ENCODE measurements around the gene KDM5A.
"Not testable (repeated sequence)": the region's sequence is repeated elsewhere in the genome, so short reads cannot be mapped to it uniquely, and the experiment has no call there.

Gene KDM5A

DNA sequence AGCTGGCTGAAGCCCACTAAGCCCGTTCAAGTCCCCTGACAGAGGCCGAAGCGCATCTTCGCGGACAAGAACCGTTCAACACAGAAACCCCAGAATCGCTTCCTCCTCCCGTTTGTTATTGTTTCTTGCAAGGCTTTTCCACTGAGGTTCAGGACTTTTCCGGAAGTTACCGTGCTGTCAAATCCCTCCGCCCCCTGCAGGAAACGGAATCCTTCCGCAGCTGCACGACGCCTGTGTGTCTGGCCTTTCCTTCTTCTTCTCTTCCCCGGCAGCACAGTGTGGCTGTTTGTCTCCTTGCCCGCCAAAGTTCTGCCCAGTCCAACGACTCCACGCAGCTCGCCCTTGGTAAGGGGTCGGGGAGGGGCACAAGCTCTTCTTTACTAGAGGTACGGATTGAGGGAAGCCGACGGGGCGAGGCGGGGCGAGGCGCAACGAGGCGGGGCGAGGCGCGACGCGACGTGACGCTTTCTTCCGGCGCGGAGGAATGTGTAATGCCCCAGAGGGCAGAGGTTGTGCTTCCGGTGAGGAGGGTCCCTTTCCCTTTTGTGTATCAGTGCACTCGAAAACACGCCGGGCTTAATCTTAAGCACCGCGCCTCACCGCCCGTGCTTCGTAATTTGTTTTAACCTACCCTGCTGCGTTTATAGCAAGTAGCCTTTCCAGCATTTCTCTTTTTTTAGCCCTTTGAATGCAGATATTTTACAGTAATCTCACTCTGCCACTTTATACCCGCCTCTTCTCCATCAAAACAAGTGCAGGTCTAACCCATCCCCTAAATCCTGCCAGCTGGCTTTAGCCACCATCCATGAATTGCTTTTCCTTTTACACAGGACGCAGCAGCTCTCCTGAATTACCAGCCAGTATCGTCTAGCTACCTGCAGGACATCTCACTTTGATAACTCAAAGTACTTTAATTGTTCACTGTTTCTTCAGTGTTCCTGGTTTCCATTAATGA, at the start of gene KDM5A:
Gene KDM5A (minus strand): TSS at position 179 of the 955 bp plus-strand sequence. CDS start 229 bp downstream, outside the sequence.
- in situ Hi-C loops (cut with HindIII; ENCODE audit: low sequenced_read_pairs), result no loop called here

DNA sequence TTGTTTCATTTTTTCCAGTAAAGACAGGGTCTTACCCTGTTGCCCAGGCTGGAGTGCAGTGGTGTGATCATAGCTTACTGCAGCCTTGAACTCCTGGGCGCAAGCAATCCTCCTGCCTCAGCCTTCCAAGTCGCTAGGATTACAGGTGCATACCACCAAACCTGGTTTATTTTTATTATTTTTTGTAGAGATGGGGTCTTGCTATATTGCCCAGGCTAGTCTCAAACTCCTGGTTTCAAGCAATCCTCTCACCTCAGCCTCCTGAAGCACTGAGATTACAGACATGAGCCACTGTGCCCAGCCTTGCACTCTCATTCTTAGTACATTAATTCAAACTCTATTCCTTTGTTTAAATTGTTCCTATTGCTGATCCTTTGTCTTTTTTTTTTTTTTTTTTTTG, 46.6 kb upstream of the KDM5A start:
- in situ Hi-C loops (cut with HindIII; ENCODE audit: low sequenced_read_pairs), result not testable (repeated sequence)

DNA sequence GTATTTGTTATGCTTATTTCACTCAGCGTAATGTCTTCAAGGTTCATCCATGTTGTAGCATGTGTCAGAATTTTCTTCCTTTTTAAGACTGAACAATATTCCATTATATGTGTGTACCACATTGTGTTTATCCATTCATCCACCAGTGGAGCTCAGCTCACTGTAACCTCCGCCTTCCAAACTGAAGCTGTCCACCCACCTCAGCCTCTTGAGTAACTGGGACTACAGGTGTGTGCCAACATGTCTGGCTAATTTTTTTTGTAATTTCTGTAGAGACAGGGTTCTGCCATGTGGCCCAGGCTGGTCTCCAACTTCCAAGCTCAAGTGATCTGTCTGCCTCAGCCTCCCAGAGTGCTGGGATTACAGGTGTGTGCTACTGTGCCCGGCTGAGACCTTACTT, 33.4 kb upstream of the KDM5A start:
- in situ Hi-C loops (cut with HindIII; ENCODE audit: low sequenced_read_pairs), result no loop called here

DNA sequence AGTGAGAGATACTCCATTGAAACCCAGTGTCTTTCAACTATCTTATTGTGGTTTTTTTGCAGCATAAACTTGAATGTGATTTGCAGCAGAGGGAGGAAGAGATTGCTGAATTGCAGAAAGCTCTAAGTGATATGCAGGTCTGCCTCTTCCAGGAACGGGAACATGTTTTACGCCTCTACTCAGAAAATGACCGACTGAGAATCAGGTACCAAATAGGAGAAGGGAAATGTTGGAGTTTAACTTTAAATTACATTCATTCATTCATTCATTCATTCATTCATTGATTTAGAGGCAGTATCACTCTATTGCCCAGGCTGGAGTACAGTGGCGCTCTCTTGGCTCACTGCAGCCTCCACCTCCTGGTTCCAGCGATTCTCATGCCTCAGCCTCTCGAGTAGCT, 29.3 kb upstream of the KDM5A start:
- in situ Hi-C loops (cut with HindIII; ENCODE audit: low sequenced_read_pairs), result no loop called here

DNA sequence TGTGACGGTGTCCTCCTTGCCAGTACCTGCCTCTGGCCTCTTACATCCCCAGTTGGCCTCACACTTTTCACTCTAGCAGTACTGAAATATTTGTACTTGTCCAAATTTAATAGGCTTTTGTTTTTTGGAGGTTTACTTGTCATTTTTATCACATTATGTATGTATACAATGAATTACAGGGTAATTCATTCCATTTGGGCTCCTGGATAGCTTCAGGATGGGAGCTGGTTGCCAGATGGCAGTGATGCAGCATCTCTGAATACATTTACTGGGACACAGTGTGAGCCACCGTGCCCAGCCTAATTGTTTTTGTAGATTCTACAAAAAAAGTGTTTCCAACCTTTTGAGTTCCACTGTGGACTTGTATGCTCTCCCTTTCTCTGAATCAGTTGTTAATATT, 25.7 kb upstream of the KDM5A start:
- in situ Hi-C loops (cut with HindIII; ENCODE audit: low sequenced_read_pairs), result no loop called here

DNA sequence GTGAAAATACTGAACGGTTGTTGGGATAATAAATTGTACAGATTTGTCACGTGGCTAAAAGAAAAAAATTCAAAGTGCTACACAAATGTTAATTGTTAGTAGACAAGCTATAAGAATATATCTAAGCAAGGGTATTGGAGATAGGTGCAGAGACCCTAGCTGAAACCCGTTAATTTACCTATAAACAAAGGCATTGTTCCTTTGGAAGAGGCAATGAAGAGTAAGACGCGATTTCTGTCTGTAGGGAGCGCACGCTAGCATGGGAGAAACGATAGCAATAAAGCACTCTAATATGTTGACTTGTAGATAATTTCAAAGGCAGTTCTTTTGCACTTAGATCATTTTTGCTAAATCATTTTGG, 12.9 kb upstream of the KDM5A start:
- in situ Hi-C loops (cut with HindIII; ENCODE audit: low sequenced_read_pairs), result no loop called here

DNA sequence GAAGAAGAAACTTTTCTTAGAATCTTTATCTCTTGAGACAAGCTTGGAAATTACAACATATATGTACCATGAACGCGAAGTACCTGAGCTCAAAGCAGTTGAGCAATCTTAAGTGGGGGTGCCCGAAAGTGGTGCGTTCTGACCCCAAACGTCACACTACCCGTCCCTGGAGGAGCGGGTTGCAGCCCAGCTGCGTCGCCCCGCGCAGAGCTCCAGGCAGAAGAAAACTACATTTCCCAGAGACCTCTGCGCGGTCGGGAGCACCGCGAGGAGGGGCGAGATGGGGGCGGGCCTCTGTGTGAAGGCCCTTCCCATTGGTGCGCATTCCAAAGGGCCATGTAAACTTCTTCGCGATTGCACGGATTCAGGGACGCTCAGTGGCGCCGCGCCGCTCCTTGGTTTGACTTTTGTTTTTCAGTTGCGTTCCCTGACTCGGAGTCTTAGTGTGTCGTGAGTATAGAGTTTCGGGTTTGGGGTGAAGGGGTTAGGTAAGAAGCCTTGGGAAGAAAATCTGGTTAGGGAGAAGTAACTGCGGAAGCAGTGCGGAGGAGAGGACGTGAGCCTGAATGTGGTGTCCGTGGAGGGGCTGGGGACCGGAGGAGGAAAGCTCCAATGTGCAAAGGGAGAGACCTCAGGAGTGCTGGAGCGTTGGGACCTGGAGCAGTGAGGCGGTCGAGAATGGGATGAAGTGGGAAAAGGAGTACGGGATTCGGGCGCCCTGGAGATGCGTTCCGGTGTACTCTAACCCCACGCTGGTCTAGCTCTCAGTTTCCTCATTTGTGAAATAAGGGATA, 12.3 kb upstream of the KDM5A start, which contains the start of gene CCDC77:
Gene CCDC77 (plus strand): TSS at position 410 of the 794 bp plus-strand sequence. CDS start 7,740 bp downstream, outside the sequence.
- in situ Hi-C loops (cut with HindIII; ENCODE audit: low sequenced_read_pairs), result no loop called here

DNA sequence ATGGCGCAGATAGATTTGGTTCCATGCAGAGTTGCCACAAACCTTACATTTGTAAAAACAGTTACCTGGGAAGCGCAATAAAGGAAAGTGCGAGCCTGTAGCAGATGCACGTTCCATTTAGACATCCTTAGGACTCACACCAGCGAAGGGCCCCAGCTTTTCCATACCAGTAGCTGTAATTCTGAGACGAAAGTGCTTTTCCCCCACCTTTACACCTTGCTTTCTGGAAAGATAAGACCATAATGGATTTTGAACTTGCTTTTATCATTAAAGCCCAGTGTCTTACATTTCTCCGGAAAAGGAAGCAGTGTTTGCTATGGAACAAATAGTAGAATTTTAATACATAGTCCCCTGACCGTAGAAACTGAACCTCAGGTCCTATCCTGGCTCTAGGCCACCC, 11.7 kb upstream of the KDM5A start:
- in situ Hi-C loops (cut with HindIII; ENCODE audit: low sequenced_read_pairs), result no loop called here

DNA sequence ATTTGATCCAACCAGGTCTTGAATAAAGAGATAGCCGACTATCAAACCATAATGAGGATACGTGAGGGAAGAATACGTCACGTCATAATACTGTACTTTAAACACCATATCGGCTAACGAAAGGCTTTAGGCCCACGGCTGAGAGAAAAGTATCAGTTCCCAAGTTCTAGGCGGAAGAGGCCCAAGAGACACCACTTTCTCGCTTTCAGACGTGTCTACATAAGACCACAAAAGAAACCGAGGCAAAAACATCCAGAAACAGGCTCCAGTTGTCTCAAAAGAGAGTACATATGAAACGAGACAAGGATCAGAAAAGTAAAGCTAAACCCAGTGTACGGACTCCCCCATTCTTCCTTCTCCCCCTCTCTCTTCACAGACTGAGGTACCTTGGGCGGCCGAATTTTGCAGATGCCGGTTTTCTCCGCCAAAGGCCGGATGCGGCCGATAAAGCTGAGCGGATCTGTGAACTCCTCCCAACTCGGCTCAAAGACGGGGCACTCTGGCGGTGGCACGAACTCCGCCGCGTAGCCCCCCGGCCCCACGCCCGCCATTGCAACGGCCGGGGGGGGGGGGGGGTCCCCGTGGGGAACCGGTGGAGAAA, 479 bp downstream of the KDM5A start:
- in situ Hi-C loops (cut with HindIII; ENCODE audit: low sequenced_read_pairs), result no loop called here

DNA sequence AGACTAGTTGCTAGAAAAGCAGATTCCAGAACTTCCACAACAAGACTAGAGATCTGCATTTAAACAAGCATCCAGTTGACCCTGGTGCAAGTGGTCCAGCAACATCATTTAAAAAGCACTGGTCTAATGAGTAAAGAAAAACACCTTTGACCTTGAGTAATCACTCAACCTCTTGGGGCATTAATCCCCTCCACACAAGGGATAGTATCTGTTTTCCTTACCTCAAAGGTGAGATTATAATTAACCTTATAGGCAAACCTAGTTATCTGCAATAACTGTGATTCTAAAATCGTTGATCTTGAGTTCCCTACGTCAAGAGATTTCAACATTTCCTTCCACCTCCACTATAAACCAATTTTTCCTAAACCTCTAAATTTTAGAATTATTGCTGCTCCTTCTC, 1.1 kb downstream of the KDM5A start:
- in situ Hi-C loops (cut with HindIII; ENCODE audit: low sequenced_read_pairs), result no loop called here

DNA sequence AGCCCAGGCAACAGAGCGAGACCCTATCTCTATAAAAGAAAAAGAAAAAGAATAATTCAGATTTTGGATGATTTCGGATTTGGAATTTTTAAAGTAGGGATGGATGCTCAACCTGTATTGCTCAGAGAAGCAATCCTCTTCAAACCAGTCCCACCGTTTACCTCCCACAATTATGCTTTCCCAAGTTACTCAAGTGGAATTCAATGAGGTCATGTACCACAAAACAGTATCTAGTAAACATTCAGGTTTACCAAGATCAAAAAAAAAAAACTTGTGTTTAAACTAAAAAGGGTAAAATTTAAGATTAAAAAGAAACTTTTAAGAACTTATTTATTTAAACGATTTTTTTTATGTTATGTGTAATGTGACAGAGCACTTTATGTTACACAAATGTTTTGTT, 2.5 kb downstream of the KDM5A start:
- in situ Hi-C loops (cut with HindIII; ENCODE audit: low sequenced_read_pairs), result no loop called here

DNA sequence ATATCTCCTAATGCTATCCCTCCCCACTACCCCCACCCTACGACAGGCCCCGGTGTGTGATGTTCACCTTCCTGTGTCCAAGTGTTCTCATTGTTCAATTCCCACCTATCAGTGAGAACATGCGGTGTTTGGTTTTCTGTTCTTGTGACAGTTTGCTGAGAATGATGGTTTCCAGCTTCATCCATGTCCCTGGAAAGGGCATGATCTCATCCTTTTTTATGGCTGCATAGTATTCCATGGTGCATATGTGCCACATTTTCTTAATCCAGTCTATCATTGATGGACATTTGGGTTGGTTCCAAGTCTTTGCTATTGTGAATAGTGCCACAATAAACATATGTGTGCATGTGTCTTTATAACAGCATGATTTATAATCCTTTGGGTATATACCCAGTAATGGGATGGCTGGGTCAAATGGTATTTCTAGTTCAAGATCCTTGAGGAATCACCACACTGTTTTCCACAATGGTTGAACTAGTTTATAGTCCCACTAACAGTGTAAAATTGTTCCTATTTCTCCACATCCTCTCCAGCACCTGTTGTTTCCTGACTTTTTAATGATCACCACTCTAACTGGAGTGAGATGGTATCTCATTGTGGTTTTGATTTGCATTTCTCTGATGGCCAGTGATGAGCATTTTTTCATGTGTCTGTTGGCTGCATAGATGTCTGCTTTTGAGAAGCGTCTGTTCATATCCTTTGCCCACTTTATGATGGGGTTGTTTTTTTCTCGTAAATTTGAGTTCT, 18.2 kb downstream of the KDM5A start:
- in situ Hi-C loops (cut with HindIII; ENCODE audit: low sequenced_read_pairs), result not testable (repeated sequence)

DNA sequence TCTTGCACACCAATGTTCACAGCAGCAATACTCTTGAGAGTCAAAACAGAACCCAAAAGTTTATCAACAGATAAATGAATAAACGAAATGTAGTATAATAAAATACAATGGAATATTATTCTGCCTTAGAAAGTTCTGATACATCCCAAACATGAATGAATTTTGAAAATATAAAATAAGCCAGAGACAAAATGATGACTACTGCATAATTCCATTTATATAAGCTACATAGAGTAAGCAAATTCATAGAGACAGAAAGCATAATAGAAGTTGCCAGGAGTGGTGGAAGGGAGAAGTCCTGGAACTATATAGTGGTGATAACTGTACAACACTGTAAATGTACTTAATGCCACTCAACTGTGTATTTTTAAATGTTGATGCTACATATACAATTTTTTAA, 21.1 kb downstream of the KDM5A start:
- in situ Hi-C loops (cut with HindIII; ENCODE audit: low sequenced_read_pairs), result no loop called here

DNA sequence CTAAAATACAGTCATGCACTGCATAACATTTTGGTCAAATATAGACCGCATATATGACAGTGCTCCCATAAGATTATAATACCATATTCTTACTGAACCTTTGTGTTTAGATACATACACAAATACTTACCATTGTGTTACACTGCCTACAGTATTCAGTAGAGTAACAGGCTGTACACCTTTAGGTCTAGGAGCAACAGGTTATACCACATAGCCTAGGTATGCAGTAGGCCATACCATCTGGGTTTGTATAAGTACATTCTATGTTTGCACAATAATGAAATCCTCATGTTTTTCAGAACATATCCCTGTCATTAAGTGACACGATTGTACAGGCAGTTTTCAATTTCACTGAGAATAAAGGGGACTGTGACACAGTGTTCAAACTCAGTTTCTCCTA, 22.3 kb downstream of the KDM5A start:
- in situ Hi-C loops (cut with HindIII; ENCODE audit: low sequenced_read_pairs), result no loop called here

DNA sequence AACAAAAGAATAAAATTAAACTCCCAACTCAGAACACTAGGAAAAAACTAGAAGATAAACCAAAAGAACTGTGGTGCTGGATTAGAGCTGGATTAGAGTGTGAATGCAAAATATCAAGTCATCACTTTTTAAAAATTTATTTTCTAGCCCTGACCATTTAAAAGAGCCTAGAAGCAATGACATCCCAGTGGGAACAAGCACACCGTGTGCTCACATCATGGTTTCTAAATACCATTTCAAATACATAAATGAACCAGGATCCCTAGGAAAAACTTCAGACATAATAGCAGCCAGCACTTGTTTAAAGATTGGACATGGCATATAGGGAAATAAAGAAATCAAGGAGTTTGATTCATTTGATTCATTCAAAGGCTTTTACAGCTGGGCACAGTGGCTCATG, 30.0 kb downstream of the KDM5A start:
- in situ Hi-C loops (cut with HindIII; ENCODE audit: low sequenced_read_pairs), result no loop called here

DNA sequence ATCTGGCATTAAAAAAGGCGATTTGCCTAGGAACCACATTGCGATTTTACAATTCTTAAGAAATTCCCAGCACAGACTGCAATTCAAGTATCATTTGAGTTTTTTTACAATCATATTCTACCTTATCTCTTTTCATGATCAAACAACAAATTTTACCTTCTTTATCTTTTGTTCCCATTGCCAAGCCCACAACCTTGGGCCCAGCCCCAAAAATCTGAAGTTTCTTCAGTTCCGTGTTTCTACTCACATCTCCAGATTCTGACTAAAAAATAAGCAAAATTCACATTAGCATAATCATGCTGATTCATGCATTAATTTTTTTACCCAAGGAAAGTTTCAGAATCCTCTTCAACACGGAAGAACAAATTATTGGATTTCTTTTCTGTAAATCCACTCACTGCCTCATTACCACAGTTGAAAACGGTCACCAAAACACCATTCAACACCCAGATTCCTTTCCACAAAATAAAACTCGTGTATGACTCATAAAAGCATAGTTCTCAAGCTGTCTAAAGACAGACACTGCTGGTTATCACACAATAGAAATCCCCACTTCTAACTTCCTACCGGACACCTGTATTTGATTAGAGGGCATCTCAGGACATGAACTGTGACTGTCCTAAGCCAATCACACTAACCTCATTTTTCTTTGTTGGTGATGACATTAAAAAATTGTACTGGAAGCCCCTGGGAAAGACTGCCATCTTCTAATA, 32.7 kb downstream of the KDM5A start:
- in situ Hi-C loops (cut with HindIII; ENCODE audit: low sequenced_read_pairs), result no loop called here

DNA sequence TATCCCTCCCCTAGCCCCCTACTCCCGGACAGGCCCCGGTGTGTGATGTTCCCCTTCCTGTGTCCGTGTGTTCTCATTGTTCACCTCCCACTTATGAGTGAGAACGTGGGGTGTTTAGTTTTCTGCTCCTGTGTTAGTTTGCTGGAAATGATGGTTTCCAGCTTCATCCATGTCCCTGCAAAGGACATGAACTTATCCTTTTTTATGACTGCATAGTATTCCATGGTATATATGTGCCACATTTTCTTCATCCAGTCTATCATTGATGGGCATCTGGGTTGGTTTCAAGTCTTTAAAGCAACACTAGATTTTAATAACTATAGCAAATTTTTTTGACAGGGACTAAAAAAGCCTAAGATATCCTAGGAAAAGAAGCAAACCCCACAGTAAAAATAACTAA, 37.9 kb downstream of the KDM5A start:
- in situ Hi-C loops (cut with HindIII; ENCODE audit: low sequenced_read_pairs), result not testable (repeated sequence)

DNA sequence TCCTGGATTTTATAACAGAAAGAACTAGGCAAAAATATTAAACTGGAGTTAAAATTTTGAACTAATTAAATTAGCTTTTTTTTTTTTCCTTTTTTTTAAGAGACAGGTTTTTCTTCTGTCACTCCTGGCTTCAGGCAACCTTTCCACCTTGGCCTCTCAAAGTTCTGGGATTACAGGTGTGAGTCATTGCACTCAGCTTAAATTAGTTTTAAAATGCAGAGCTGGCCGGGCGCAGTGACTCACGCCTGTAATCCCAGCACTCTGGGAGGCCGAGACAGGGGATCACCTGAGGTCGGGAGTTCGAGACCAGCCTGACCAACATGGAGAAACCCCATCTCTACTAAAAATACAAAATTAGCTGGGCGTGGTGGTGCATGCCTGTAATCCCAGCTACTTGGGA, 39.5 kb downstream of the KDM5A start:
- in situ Hi-C loops (cut with HindIII; ENCODE audit: low sequenced_read_pairs), result not testable (repeated sequence)

DNA sequence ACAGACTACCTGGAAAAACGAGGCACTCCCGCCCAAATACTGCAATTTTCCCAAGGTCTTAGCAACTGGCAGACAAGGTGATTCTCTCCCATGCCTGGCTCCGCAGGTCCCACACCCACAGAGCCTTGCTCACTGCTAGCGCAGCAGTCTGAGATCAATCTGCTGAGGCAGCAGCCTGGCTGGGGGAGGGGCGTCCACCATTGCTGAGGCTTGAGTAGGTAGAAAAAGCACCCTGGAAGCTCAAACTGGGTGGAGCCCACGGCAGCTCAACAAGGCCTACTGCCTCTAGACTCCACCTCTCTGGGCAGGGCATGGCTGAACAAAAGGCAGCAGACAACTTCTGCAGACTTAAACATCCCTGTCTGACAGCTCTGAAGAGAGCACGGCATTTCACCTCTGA, 46.1 kb downstream of the KDM5A start:
- in situ Hi-C loops (cut with HindIII; ENCODE audit: low sequenced_read_pairs), result not testable (repeated sequence)

DNA sequence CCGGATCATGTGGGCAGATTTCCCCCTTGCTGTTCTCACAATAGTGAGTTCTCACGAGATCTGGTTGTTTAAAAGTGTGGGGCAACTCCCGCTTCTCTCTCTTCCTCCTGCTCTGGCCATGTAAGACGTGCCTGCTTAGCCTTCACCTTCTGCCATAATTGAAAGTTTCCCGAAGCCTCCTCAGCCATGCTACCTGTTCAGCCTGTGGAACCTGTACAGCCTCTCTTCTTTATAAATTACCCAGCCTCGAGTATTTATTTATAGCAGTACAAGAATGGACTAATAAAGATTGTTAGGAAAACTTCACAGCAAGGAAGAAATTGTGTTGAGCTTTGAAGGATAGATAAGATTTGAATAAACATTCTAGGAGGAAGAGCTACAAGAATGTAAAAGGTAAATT, 52.1 kb downstream of the KDM5A start:
- in situ Hi-C loops (cut with HindIII; ENCODE audit: low sequenced_read_pairs), result no loop called here

All from endothelial cell of hepatic sinusoid (primary cell).